GM11168 (cell line): ENCODE measurements around the gene NFX1.

ENCODE experiments used
- in situ Hi-C: fragments of 300-500 bp; cut with MboI; formaldehyde crosslinking; loops from one replicate; pipeline ENCODE4 v1.12.0; 2022; ENCODE audit warnings: low sequenced_read_pairs; ENCODE audit not compliant: unreplicated experiment

The NFX1 gene

DNA sequence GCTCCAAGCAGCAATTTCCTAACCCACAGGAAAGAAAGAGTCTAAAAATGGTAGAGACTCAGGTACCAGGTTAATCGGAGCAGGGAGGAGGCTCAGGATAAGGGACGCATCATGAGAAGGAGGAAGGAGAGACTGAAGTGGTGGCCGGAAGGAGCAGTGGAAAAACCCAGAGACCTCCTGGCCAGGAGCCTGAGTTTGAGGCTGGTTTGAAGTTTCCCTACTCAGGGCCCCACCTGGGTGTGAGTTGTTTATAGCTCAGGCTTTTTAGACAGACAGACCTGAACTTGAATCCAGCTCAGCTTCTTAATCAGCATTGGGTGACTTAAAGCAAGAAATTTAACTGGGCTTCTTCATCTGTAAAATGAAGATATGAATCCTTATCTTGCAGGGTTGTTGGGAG is 124.0 kb downstream of the NFX1 start:
- in situ Hi-C loops = no loop called here

DNA sequence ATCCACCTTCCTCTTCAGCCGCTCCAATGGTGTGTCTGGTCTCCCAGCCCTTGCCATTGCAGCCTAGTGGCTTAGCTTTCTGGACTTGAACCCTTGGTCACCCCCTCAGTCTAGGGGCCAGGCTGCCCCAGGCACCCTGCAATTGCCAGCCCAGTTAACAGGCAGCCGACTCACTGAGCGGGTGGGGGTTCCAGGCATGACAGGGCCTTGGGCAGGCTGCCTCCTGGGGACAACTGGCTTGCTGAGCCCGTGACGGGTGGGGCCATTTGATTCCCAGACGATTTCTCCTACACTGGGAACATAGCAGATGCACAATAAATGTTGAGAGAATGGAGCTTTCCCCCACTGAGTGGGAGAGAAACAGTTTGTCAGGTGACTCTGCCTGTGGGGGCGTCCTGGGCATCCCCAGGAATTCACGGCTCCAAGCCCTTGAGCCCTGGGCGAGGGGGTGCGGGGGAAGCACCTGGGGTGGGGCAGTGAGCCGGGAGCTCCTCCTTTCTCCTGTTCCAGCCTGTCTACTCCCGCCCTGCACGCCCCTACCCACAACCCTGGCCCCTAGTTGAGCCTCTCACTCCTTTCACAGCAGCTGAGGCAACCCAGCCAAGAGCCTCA is 124.7 kb downstream of the NFX1 start:
- in situ Hi-C loops = no loop called here

DNA sequence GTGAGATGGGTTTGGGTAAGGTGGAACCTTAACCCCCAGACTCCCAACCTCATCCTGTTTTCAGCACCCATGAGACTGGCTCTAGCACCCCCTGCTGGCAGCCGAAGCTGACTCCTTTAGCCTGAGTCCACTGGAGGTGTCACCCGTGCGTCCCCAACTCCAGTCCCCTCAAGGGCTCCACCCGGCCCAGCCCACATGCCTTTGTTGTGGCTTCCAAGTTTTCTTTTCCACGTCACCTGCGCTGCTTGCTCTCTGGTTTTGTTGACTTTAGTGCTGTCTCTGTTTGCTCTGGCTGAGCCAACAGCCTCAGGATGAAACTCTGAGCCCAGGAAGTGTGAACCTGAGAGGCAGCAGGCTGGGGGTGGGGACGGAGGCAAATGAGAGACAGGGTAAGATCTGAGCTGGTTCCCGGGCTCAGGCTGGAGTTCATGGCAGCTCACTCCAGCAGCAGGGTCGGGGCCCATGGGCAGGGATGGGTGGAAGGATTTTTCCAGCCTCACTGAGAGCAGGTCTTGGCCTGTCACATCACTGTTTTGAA is 125.3 kb downstream of the NFX1 start:
- in situ Hi-C loops = no loop called here

DNA sequence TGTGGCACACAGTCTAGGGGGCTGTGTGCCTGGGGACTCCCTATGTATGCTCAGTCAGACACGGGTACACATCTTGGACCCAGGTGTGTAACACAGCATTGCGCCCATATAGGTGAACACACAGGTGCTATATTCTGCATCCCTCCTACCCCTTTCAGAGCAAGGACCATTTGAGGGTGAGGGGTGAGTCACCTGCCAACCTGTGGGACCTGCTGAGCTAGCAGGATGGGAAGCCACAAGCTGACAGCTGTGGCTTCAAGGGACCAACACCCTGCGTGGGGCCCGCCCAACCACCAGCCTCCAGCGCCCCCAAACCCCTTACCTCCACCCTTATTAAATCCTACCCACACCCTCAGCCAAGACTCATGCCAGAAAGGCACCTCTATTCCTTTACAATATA is 126.7 kb downstream of the NFX1 start:
- in situ Hi-C loops = no loop called here

DNA sequence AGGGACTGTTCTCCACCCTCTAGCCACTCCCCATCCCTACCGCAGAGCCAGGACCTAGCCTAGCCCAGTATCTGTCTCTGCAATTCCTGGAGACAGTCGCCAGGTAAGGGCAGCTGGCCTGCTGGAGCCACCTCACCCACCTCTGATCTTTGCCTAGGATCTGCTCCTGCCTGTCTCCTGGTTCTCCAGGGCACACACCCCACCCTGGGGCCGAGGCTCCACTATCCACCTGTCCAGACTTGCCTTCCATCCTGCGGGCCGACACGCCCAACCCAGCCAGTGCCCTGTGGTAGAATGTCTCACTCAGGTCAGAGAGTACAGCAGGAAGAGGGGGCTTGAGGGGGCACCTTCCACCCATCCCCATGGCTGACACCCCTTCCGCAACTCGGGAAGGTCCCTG is 127.8 kb downstream of the NFX1 start:
- in situ Hi-C loops = no loop called here

DNA sequence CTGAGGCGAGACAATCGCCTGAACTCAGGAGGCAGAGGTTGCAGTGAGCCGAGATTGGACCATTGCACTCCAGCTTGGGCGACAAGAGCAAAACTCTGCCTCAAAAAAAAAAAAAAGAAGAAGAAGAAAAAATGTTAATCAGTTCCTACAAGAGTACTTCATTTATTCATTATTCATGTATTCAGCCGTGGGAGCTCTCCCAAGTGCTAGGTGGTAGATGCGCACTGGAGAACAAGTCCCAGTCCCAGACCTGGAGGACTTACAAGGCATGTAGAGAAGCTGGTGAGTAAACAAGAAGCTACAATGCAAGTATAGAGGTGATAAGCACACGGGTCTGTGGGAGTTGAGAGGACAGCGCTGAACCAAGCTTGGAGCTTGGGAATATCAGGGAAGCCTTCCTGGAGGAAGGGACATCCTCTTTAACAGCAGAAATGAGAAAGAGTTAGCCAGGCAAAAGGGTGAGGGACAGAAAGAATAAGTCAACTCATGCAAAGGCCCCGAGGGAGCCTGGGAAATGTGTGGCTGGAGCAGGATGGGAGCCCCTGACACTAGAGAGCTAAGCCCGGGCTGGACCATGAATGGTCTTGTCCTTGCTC is 129.5 kb downstream of the NFX1 start:
- in situ Hi-C loops = no loop called here
